ENCODE results near the gene BRPF1. TPM values are rescaled to one million over a fixed set of nuclear protein-coding genes. Genes with fewer than 3 reads are reported as not detected.

Gene BRPF1
- total RNA-seq, 4 donors from 2014 or later, result 18.0 to 25.4 (median 21.6) TPM

GRCh38 chr3:9750556-9751411 is 19.2 kb downstream of the BRPF1 start:
- Histone ChIP-seq H3K36me3 (peaks cover 0 to 78% of the 10 kb centered on the region in 2 donors), H3K9me3 (no peaks in the 10 kb centered on the region), H3K27ac (peak overlapping the region; percentile 5 to 97 (median 91)), H3K4me3 (peak overlapping the region; percentile 50 to 60), H3K27me3 (no peaks in the 10 kb centered on the region), H3K4me1 (peaks cover 0 to 49% (median 14%) of the 10 kb centered on the region in 3 donors)
- 11 to 22% methylated on average over 8 of the region's 17 CpGs for whole genome bisulfite sequencing, 2 donors (ENCODE audit: low coverage in 1 of 2)
- ATAC-seq, result no peak
- TF ChIP-seq POLR2A (IDR thresholded peaks at IDR 0.05) (no peak), CTCF (IDR thresholded peaks at IDR 0.05) (no peak), POLR2AphosphoS5 (IDR thresholded peaks at IDR 0.05) (no peak), EP300 (IDR thresholded peaks at IDR 0.05) (no peak)

- WGBS, 2 donors (ENCODE audit: low coverage in 1 of 2), result 17 to 71% methylated on average over 1 to 8 of the region's 8 CpGs
- H3K4me3 ChIP-seq, result no peak overlapping the region
- no peaks in the 10 kb centered on the region for H3K27me3 ChIP-seq
- peaks cover 0 to 88% of the 10 kb centered on the region in 2 donors for H3K36me3 ChIP-seq
- H3K9me3 ChIP-seq, result no peaks in the 10 kb centered on the region
- H3K27ac ChIP-seq, result peak overlapping the region in 3 of 4 donors; percentile 43 to 59 (median 44)
- ATAC-seq, result no peak
- no peak for TF ChIP-seq EP300 (IDR thresholded peaks at IDR 0.05)
- no peak for TF ChIP-seq POLR2A (IDR thresholded peaks at IDR 0.05)
- TF ChIP-seq POLR2AphosphoS5 (IDR thresholded peaks at IDR 0.05), result no peak
- TF ChIP-seq CTCF (IDR thresholded peaks at IDR 0.05), result no peak
- H3K4me1 ChIP-seq, result peaks cover 0 to 35% (median 14%) of the 10 kb centered on the region in 3 donors
Measured at GRCh38 chr3:9754678-9755077, 23.1 kb downstream of the BRPF1 start.

- 69 to 82% methylated on average over 2 to 3 of the region's 13 CpGs for WGBS, 2 donors (ENCODE audit: low coverage in 1 of 2)
- TF ChIP-seq CTCF (IDR thresholded peaks at IDR 0.05) (no peak), POLR2A (IDR thresholded peaks at IDR 0.05) (no peak), POLR2AphosphoS5 (IDR thresholded peaks at IDR 0.05) (no peak), EP300 (IDR thresholded peaks at IDR 0.05) (no peak)
- no peak for ATAC-seq
- Histone ChIP-seq H3K27me3 (no peaks in the 10 kb centered on the region), H3K27ac (no peak overlapping the region), H3K9me3 (no peaks in the 10 kb centered on the region), H3K36me3 (peaks cover 0 to 100% of the 10 kb centered on the region in 2 donors), H3K4me3 (no peak overlapping the region), H3K4me1 (peaks cover 0 to 13% (median 0%) of the 10 kb centered on the region in 3 donors)
Measured at GRCh38 chr3:9757427-9757826, 25.9 kb downstream of the BRPF1 start.

- Histone ChIP-seq H3K4me1 (peaks cover 0 to 3% (median 0%) of the 10 kb centered on the region in 3 donors), H3K27ac (no peak overlapping the region), H3K36me3 (peaks cover 0 to 98% of the 10 kb centered on the region in 2 donors), H3K4me3 (no peak overlapping the region), H3K27me3 (no peaks in the 10 kb centered on the region), H3K9me3 (no peaks in the 10 kb centered on the region)
- 88 to 90% methylated on average over 7 to 10 of the region's 10 CpGs for WGBS, 2 donors (ENCODE audit: low coverage in 1 of 2)
- ATAC-seq, result no peak
- TF ChIP-seq CTCF (IDR thresholded peaks at IDR 0.05) (no peak), POLR2AphosphoS5 (IDR thresholded peaks at IDR 0.05) (no peak), POLR2A (IDR thresholded peaks at IDR 0.05) (no peak), EP300 (IDR thresholded peaks at IDR 0.05) (no peak)
Measured at GRCh38 chr3:9760779-9761505, 29.4 kb downstream of the BRPF1 start.
